Brain microvascular endothelial cell (primary cell): ENCODE data around the gene MBTD1.

ENCODE experiments used
- DNase-seq: peaks from one replicate; pipeline ENCODE4 v3.0.0-alpha.2; 2020
- H3K27ac ChIP-seq: fragments of 250-450 bp; sonication (Bioruptor Pico); 2 replicates; pipeline ENCODE4 v1.5.1; 2020; ENCODE audit warnings: mild to moderate bottlenecking, moderate library complexity
- H3K27me3 ChIP-seq: fragments of 250-450 bp; sonication (Bioruptor Pico); replicated peaks from 2 replicates; pipeline ENCODE4 v1.5.1; 2020; ENCODE audit warnings: mild to moderate bottlenecking
- H3K36me3 ChIP-seq: fragments of 250-450 bp; sonication (Bioruptor Pico); replicated peaks from 2 replicates; pipeline ENCODE4 v1.5.1; 2020; ENCODE audit warnings: mild to moderate bottlenecking
- H3K4me3 ChIP-seq: 2 replicates; pipeline ENCODE4 v1.5.1; 2011; ENCODE audit warnings: low read depth, mild to moderate bottlenecking, control low read depth, low read length, moderate library complexity
- CTCF ChIP-seq: IDR thresholded peaks from 2 replicates; pipeline ENCODE4 v1.5.1; 2011; ENCODE audit warnings: low read depth, mild to moderate bottlenecking, moderate library complexity, low read length, control low read depth, inconsistent platforms; ENCODE audit errors: missing control alignments
- in situ Hi-C: cut with HindIII; loops from 2 replicates; pipeline ENCODE4 v1.10.0; 2017; ENCODE audit warnings: low sequenced_read_pairs, low pct_ligation_motif_present

MBTD1 gene

DNA sequence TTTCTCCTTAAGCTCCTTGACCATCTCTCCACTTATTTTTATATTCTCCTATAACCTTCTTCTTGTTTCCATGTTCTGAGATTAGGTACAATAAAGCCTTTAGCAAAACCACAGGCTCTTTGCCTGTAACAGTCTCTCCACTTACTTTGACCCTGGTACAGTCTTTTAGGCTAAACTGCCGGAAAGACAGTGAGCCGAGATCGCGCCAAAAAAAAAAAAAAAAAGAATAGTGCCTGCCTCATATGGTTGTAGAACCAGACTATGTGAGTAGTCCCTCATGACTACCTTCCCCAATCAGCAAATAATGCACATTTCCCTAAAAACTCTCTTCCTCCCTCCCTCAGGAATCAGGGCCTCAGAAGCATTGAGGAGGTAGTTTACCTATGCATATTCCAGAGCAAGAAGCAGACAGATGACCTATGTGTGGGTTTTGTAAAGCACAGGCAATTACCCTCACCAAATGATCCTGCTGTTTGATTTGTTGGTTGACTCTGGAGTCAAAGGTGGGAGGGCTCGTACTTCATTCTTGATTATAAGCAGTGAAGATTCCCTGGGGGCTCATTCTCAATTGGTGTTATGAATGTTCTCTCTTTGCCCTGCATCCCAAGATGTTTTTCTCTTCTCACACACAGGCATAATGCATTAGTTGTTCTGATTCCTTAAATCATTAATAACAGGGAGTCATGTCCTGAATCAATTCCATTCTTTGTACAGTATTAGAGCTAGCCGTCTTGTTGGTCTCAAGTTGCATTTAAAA is 115.4 kb downstream of the MBTD1 start:
- Histone ChIP-seq H3K4me3 (no peak overlapping the region), H3K27me3 (no peaks in the 10 kb centered on the region), H3K27ac (no peak overlapping the region), H3K36me3 (no peaks in the 10 kb centered on the region)
- DNase-seq = no peak
- TF ChIP-seq CTCF = no peak
- in situ Hi-C loops = no loop called here

GRCh38 chr17:51142597-51142996 is 117.3 kb downstream of the MBTD1 start:
- no peak for DNase-seq

GRCh38 chr17:51135956-51136355 is 123.9 kb downstream of the MBTD1 start:
- Histone ChIP-seq H3K36me3 (no peaks in the 10 kb centered on the region), H3K27me3 (no peaks in the 10 kb centered on the region), H3K27ac (no peak overlapping the region), H3K4me3 (no peak overlapping the region)
- no peak for TF ChIP-seq CTCF
- DNase-seq = no peak
- in situ Hi-C loops = no loop called here

More at GRCh38 chr17:51142597-51142996, 117.3 kb downstream of the MBTD1 start:
- H3K36me3 ChIP-seq = no peaks in the 10 kb centered on the region
- no peak overlapping the region for H3K4me3 ChIP-seq
- no peaks in the 10 kb centered on the region for H3K27me3 ChIP-seq
- no peak overlapping the region for H3K27ac ChIP-seq
- no peak for TF ChIP-seq CTCF
- in situ Hi-C loops = no loop called here

- H3K4me3 ChIP-seq = no peak overlapping the region
- H3K36me3 ChIP-seq = no peaks in the 10 kb centered on the region
- TF ChIP-seq CTCF = no peak
- in situ Hi-C loops = no loop called here
- DNase-seq = no peak
- no peak overlapping the region for H3K27ac ChIP-seq
- no peaks in the 10 kb centered on the region for H3K27me3 ChIP-seq
Measured at GRCh38 chr17:51133365-51133764, 126.5 kb downstream of the MBTD1 start.

DNA sequence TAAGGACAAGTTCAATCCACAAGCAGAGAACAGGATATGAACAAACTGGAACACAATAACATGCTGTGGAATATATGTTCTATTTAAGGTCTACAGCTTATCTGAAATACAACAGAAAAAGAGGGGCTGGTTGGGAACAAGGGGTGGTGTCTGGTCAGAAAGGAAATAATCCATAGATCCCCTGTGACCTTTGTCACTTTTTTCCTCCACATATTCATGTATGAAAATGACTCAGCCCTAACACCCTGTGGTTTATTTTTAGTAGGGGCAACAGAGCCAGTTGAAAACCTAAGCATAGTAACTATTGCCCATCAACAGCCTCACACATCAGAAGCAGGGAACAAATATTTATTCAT is 126.9 kb downstream of the MBTD1 start:
- Histone ChIP-seq H3K27ac (no peak overlapping the region), H3K27me3 (no peaks in the 10 kb centered on the region), H3K36me3 (no peaks in the 10 kb centered on the region), H3K4me3 (no peak overlapping the region)
- no peak for TF ChIP-seq CTCF
- DNase-seq = peak; percentile 11
- in situ Hi-C loops = no loop called here

DNA sequence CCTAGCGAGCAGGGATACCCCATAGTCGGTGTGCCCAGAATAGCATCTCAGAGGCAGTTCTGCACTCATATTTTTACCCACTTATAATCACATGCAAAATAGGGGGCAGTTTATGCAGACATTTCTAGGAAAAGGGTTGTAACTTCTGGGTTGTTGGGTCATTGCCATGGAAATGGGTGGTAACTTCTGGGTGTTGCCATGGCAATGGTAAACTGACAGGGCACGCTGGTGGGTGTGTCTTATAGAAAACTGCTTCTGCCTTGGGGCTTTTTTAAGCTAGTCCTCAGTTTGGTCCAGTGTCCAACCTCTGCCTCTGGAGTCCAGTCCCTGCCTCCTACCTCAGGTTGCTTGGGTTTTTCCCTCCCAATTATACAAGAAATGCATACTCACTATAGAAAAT is 131.8 kb downstream of the MBTD1 start:
- H3K27me3 ChIP-seq = no peaks in the 10 kb centered on the region
- H3K36me3 ChIP-seq = no peaks in the 10 kb centered on the region
- in situ Hi-C loops = no loop called here
- DNase-seq = no peak
- H3K27ac ChIP-seq = no peak overlapping the region
- H3K4me3 ChIP-seq = no peak overlapping the region
- no peak for TF ChIP-seq CTCF
